GM21723 (cell line): ENCODE data around the gene RILPL1.
"Not testable (repeated sequence)": the region's sequence is repeated elsewhere in the genome, so short reads cannot be mapped to it uniquely, and the experiment has no call there.

Experiments used
- ATAC-seq: cut with Tn5 transposase; IDR thresholded peaks from one replicate; pipeline ENCODE4 v1.9.1; 2021; ENCODE audit warnings: mild to moderate bottlenecking, moderate library complexity; ENCODE audit not compliant: unreplicated experiment

The RILPL1 gene

GRCh38 chr12:123471374-123472068 lies 62.0 kb downstream of the RILPL1 start:
- no peak for ATAC-seq

- ATAC-seq: no peak
Measured at GRCh38 chr12:123469978-123470377, 63.5 kb downstream of the RILPL1 start.

- peak; percentile 81 for ATAC-seq
Measured at GRCh38 chr12:123468786-123469185, 64.7 kb downstream of the RILPL1 start.

- ATAC-seq: no peak
Measured at GRCh38 chr12:123465084-123465483, 68.4 kb downstream of the RILPL1 start.

- not testable (repeated sequence) for ATAC-seq
Measured at GRCh38 chr12:123463174-123463573, 70.3 kb downstream of the RILPL1 start.

GRCh38 chr12:123457980-123458779 lies 75.3 kb downstream of the RILPL1 start, which contains the start of gene SNRNP35:
Gene SNRNP35, plus strand, starts transcription at chr12:123458139. Its CDS starts 7,402 bp downstream, at chr12:123465541.
- peak; percentile 65 for ATAC-seq

GRCh38 chr12:123453165-123453564 lies 80.4 kb downstream of the RILPL1 start:
- ATAC-seq: no peak

- ATAC-seq: not testable (repeated sequence)
Measured at GRCh38 chr12:123452276-123452550, 81.3 kb downstream of the RILPL1 start.

- ATAC-seq: no peak
Measured at GRCh38 chr12:123450636-123451035, 82.9 kb downstream of the RILPL1 start.

GRCh38 chr12:123449856-123450255 lies 83.7 kb downstream of the RILPL1 start:
- ATAC-seq: no peak

- ATAC-seq: no peak
Measured at GRCh38 chr12:123449249-123449733, 84.2 kb downstream of the RILPL1 start.

GRCh38 chr12:123446333-123446713 lies 87.2 kb downstream of the RILPL1 start:
- no peak for ATAC-seq

- ATAC-seq: no peak
Measured at GRCh38 chr12:123445388-123446332, 87.9 kb downstream of the RILPL1 start.

- no peak for ATAC-seq
Measured at GRCh38 chr12:123444092-123445026, 89.2 kb downstream of the RILPL1 start.

GRCh38 chr12:123442774-123443173 lies 90.7 kb downstream of the RILPL1 start:
- ATAC-seq: no peak

- ATAC-seq: peak; percentile 61
Measured at GRCh38 chr12:123441523-123442164, 91.9 kb downstream of the RILPL1 start.

GRCh38 chr12:123436017-123436964 lies 97.2 kb downstream of the RILPL1 start, which contains the start of gene RILPL2:
Gene RILPL2, minus strand, starts transcription at chr12:123436684. Its CDS starts 264 bp downstream, at chr12:123436420.
- ATAC-seq: peak; percentile 75

GRCh38 chr12:123435636-123436016 lies 97.9 kb downstream of the RILPL1 start:
- ATAC-seq: no peak
